HEK293 (cell line): ENCODE measurements around the gene SAMD4A.

Experiments
- CTCF ChIA-PET: fragments of 350-600 bp; formaldehyde crosslinking; extraction: SDS; loops from one replicate; lab custom pipeline; 2021; ENCODE audit warnings: antibody characterized with exemption; lab: Yijun Ruan, JAX
- POLR2A ChIA-PET: fragments of 300-600 bp; formaldehyde crosslinking; extraction: SDS; loops from one replicate; lab custom pipeline; 2020; ENCODE audit warnings: antibody characterized with exemption, inconsistent platforms; lab: Yijun Ruan, JAX
- H3K27ac ChIP-seq: fragments of 200-500 bp; sonication (Bioruptor generic); 2 replicates; pipeline ENCODE4 v1.5.1; 2014; ENCODE audit warnings: low read depth, low read length, control low read depth, inconsistent platforms; ENCODE audit errors: extremely low read depth
- H3K36me3 ChIP-seq, 2 experiments: fragments of 200-500 bp in 1 of 2; sonication (Bioruptor generic) in 1 of 2; 1 replicate in 1 of 2; 2 replicates in 1 of 2; pipeline ENCODE4 v1.5.1; 2014 to 2017; ENCODE audit warnings: inconsistent platforms in 2 of 2, low read length in 2 of 2; ENCODE audit not compliant: control insufficient read depth in 2 of 2, insufficient read depth in 1 of 2
- H3K4me1 ChIP-seq: fragments of 200-500 bp; sonication (Bioruptor generic); 2 replicates; pipeline ENCODE4 v1.5.1; 2014; ENCODE audit warnings: mild to moderate bottlenecking, low read length, inconsistent platforms; ENCODE audit not compliant: control insufficient read depth, insufficient read depth
- H3K4me3 ChIP-seq: 2 replicates; pipeline ENCODE4 v1.5.1; 2011; ENCODE audit warnings: low read depth, mild to moderate bottlenecking, control low read depth, low read length, moderate library complexity
- H3K9me3 ChIP-seq: fragments of 200-500 bp; sonication (Bioruptor generic); 2 replicates; pipeline ENCODE4 v1.5.1; 2014; ENCODE audit warnings: low read depth, low read length, inconsistent platforms; ENCODE audit not compliant: control insufficient read depth, insufficient read depth
- OSR2 ChIP-seq: fragments of 450-650 bp; formaldehyde crosslinking; IDR thresholded peaks from 2 replicates; pipeline ENCODE4 v1.5.1; 2016; ENCODE audit warnings: missing biosample characterization, missing genetic modification characterization
- ZFP3 ChIP-seq: fragments of 450-650 bp; formaldehyde crosslinking; IDR thresholded peaks from 2 replicates; pipeline ENCODE4 v1.5.1; 2016; ENCODE audit warnings: low read depth, missing biosample characterization, missing genetic modification characterization
- ZFP37 ChIP-seq: fragments of 450-650 bp; formaldehyde crosslinking; IDR thresholded peaks from 2 replicates; pipeline ENCODE4 v1.5.1; 2016; ENCODE audit warnings: missing biosample characterization, missing genetic modification characterization
- ZNF324 ChIP-seq: fragments of 450-650 bp; formaldehyde crosslinking; IDR thresholded peaks from 2 replicates; pipeline ENCODE4 v1.5.1; 2016; ENCODE audit warnings: missing biosample characterization, missing genetic modification characterization
- ZNF549 ChIP-seq: fragments of 450-650 bp; IDR thresholded peaks from 2 replicates; pipeline ENCODE4 v1.5.1; 2018; ENCODE audit warnings: missing biosample characterization, missing genetic modification characterization, mild to moderate bottlenecking, inconsistent platforms, moderate library complexity
- ZNF626 ChIP-seq: fragments of 450-650 bp; sonication (Bioruptor Pico); formaldehyde crosslinking; IDR thresholded peaks from 2 replicates; pipeline ENCODE4 v1.5.1; 2018; ENCODE audit warnings: missing biosample characterization, missing genetic modification characterization, inconsistent platforms
- ZNF629 ChIP-seq: fragments of 450-650 bp; formaldehyde crosslinking; IDR thresholded peaks from 2 replicates; pipeline ENCODE4 v1.5.1; 2017; ENCODE audit warnings: missing biosample characterization, missing genetic modification characterization
- ZNF664 ChIP-seq: fragments of 450-650 bp; formaldehyde crosslinking; IDR thresholded peaks from 2 replicates; pipeline ENCODE4 v1.5.1; 2016; ENCODE audit warnings: missing biosample characterization, missing genetic modification characterization
- TF ChIP-seq, protein P1 (sequence below): fragments of 450-650 bp; formaldehyde crosslinking; IDR thresholded peaks from 2 replicates; pipeline ENCODE4 v1.5.1; 2017; ENCODE audit warnings: missing biosample characterization, missing genetic modification characterization
- TF ChIP-seq, protein P2 (sequence below): fragments of 450-650 bp; formaldehyde crosslinking; IDR thresholded peaks from 2 replicates; pipeline ENCODE4 v1.5.1; 2017; ENCODE audit warnings: missing biosample characterization, missing genetic modification characterization
- TF ChIP-seq, protein P3 (sequence below): fragments of 450-650 bp; formaldehyde crosslinking; IDR thresholded peaks from 2 replicates; pipeline ENCODE4 v1.5.1; 2016; ENCODE audit warnings: missing biosample characterization, missing genetic modification characterization, low read depth
- TF ChIP-seq, protein P4 (sequence below): fragments of 450-650 bp; formaldehyde crosslinking; IDR thresholded peaks from 2 replicates; pipeline ENCODE4 v1.5.1; 2017; ENCODE audit warnings: missing biosample characterization, missing genetic modification characterization
- TF ChIP-seq, protein P5 (sequence below): fragments of 450-650 bp; formaldehyde crosslinking; IDR thresholded peaks from 2 replicates; pipeline ENCODE4 v1.5.1; 2016; ENCODE audit warnings: missing biosample characterization, missing genetic modification characterization

SAMD4A gene

DNA sequence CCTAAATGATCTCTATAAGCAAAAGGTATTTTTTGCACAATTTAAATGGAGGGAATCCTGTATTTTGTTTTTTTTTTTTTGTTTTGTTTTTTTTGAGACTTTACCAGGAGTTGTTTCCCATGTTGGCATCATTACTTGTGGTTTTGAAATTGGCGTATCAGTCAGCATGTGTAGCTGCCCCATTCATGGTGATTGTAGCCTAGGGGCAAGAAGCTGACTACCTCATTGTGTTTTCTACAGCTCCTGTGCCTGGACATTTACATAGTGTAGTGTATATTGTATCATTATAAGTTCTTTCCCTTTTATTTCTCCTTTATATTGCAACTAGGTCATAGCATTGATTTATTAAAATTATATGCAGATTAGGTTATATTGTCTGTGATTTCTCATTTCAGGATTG lies 24.5 kb downstream of the SAMD4A start:
- Histone ChIP-seq H3K9me3 (no peaks in the 10 kb centered on the region), H3K4me1 (peaks cover 21% of the 10 kb centered on the region), H3K4me3 (no peak overlapping the region), H3K27ac (no peak overlapping the region), H3K36me3 (no peaks in the 10 kb centered on the region)
- ChIA-PET POLR2A (interaction anchor here (1.0 kb wide), 1 partner anchor 26 kb away, joined by 3 read pairs; no protein-coding TSS in a partner anchor), CTCF (interaction anchor here (1.6 kb wide), 1 partner anchor 19 kb away, joined by 6 read pairs; no protein-coding TSS in a partner anchor)
- TF ChIP-seq ZFP3 (tag by site-specific recombination) (no peak), OSR2 (tag by site-specific recombination) (peak; percentile 68), ZNF629 (tag by site-specific recombination) (0 out of 2 replicates have a peak, but pooled peaks have one; percentile 13), ZNF549 (tag by site-specific recombination) (peak; percentile 65; the same call in 1 of the 2 replicates), ZFP37 (no peak), ZNF324 (tag by site-specific recombination) (no peak)
- TF ChIP-seq, protein P1, sequence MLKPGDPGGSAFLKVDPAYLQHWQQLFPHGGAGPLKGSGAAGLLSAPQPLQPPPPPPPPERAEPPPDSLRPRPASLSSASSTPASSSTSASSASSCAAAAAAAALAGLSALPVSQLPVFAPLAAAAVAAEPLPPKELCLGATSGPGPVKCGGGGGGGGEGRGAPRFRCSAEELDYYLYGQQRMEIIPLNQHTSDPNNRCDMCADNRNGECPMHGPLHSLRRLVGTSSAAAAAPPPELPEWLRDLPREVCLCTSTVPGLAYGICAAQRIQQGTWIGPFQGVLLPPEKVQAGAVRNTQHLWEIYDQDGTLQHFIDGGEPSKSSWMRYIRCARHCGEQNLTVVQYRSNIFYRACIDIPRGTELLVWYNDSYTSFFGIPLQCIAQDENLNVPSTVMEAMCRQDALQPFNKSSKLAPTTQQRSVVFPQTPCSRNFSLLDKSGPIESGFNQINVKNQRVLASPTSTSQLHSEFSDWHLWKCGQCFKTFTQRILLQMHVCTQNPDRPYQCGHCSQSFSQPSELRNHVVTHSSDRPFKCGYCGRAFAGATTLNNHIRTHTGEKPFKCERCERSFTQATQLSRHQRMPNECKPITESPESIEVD (tag by site-specific recombination), result 0 out of 2 replicates have a peak, but pooled peaks have one; percentile 29
- TF ChIP-seq, protein P2, sequence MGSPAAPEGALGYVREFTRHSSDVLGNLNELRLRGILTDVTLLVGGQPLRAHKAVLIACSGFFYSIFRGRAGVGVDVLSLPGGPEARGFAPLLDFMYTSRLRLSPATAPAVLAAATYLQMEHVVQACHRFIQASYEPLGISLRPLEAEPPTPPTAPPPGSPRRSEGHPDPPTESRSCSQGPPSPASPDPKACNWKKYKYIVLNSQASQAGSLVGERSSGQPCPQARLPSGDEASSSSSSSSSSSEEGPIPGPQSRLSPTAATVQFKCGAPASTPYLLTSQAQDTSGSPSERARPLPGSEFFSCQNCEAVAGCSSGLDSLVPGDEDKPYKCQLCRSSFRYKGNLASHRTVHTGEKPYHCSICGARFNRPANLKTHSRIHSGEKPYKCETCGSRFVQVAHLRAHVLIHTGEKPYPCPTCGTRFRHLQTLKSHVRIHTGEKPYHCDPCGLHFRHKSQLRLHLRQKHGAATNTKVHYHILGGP (tag by site-specific recombination), result no peak
- TF ChIP-seq, protein P3, sequence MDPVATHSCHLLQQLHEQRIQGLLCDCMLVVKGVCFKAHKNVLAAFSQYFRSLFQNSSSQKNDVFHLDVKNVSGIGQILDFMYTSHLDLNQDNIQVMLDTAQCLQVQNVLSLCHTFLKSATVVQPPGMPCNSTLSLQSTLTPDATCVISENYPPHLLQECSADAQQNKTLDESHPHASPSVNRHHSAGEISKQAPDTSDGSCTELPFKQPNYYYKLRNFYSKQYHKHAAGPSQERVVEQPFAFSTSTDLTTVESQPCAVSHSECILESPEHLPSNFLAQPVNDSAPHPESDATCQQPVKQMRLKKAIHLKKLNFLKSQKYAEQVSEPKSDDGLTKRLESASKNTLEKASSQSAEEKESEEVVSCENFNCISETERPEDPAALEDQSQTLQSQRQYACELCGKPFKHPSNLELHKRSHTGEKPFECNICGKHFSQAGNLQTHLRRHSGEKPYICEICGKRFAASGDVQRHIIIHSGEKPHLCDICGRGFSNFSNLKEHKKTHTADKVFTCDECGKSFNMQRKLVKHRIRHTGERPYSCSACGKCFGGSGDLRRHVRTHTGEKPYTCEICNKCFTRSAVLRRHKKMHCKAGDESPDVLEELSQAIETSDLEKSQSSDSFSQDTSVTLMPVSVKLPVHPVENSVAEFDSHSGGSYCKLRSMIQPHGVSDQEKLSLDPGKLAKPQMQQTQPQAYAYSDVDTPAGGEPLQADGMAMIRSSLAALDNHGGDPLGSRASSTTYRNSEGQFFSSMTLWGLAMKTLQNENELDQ (tag by site-specific recombination), result no peak

DNA sequence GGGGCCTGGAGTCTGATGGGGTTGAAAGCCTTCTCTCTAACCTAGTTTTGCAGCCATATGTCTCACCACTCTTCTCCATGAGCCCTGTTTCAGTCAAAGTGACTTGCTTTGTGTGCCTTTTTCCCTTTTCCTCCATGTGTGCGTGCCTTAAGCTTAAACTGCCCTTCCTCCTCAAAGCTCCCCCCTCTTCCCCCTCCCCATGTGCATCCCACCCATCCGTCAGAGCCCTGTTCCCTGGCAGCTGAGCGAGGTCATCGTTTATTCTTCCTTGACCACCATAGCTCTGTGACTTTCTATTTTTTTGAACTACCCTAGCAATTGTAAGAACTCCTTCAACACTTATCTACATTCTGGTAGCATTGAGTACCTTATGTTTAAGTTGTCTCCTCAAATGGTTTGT lies 24.9 kb downstream of the SAMD4A start:
- ChIA-PET POLR2A (interaction anchor here (0.6 to 1.0 kb wide), 2 partner anchors 8 to 27 kb away, joined by 3 read pairs; no protein-coding TSS in a partner anchor), CTCF (no interaction called here)
- H3K4me3 ChIP-seq, result no peak overlapping the region
- H3K9me3 ChIP-seq, result no peaks in the 10 kb centered on the region
- H3K27ac ChIP-seq, result no peak overlapping the region
- TF ChIP-seq ZNF626 (tag by site-specific recombination), result no peak
- TF ChIP-seq, protein P4, sequence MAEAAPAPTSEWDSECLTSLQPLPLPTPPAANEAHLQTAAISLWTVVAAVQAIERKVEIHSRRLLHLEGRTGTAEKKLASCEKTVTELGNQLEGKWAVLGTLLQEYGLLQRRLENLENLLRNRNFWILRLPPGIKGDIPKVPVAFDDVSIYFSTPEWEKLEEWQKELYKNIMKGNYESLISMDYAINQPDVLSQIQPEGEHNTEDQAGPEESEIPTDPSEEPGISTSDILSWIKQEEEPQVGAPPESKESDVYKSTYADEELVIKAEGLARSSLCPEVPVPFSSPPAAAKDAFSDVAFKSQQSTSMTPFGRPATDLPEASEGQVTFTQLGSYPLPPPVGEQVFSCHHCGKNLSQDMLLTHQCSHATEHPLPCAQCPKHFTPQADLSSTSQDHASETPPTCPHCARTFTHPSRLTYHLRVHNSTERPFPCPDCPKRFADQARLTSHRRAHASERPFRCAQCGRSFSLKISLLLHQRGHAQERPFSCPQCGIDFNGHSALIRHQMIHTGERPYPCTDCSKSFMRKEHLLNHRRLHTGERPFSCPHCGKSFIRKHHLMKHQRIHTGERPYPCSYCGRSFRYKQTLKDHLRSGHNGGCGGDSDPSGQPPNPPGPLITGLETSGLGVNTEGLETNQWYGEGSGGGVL (tag by site-specific recombination), result peak; percentile 82
- no peaks in the 10 kb centered on the region for H3K36me3 ChIP-seq
- peaks cover 21% of the 10 kb centered on the region for H3K4me1 ChIP-seq

DNA sequence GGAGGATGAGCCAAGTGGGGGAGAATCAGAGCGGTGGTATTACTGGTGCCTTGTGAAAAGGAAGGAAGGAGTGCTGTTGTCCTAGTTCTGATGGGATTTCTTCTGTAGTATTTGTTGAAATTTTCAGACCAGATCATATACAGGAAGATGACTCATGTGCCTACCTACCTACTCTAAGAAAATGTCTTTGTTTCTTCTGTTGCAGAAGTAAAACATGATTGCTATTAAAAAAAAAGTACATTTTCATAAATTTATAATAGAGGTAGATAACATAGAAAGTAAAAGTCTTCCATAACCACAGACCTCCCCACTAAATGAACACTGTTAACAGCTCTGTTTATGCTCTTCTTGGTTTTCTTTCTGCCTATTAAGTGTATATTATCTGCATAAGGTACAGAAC lies 26.9 kb downstream of the SAMD4A start:
- ChIA-PET CTCF (no interaction called here), POLR2A (interaction anchor here (0.6 kb wide), 1 partner anchor 12 kb away, joined by 3 read pairs; no protein-coding TSS in a partner anchor)
- no peak for TF ChIP-seq ZNF664 (tag by site-specific recombination)
- TF ChIP-seq, protein P5, sequence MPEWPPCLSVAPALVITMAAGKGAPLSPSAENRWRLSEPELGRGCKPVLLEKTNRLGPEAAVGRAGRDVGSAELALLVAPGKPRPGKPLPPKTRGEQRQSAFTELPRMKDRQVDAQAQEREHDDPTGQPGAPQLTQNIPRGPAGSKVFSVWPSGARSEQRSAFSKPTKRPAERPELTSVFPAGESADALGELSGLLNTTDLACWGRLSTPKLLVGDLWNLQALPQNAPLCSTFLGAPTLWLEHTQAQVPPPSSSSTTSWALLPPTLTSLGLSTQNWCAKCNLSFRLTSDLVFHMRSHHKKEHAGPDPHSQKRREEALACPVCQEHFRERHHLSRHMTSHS (tag by site-specific recombination), result no peak
- TF ChIP-seq, protein P1 (tag by site-specific recombination), result peak; percentile 38; the same call in 1 of the 2 replicates
- H3K27ac ChIP-seq, result no peak overlapping the region; the same call in 1 of the 2 replicates
- H3K4me3 ChIP-seq, result no peak overlapping the region
- peaks cover 21% of the 10 kb centered on the region for H3K4me1 ChIP-seq
- H3K36me3 ChIP-seq, result no peaks in the 10 kb centered on the region
- no peaks in the 10 kb centered on the region for H3K9me3 ChIP-seq
